ENCODE data around the gene TCTN1.
"Not testable (repeated sequence)": the region's sequence is repeated elsewhere in the genome, so short reads cannot be mapped to it uniquely, and the experiment has no call there.

The TCTN1 gene

DNA sequence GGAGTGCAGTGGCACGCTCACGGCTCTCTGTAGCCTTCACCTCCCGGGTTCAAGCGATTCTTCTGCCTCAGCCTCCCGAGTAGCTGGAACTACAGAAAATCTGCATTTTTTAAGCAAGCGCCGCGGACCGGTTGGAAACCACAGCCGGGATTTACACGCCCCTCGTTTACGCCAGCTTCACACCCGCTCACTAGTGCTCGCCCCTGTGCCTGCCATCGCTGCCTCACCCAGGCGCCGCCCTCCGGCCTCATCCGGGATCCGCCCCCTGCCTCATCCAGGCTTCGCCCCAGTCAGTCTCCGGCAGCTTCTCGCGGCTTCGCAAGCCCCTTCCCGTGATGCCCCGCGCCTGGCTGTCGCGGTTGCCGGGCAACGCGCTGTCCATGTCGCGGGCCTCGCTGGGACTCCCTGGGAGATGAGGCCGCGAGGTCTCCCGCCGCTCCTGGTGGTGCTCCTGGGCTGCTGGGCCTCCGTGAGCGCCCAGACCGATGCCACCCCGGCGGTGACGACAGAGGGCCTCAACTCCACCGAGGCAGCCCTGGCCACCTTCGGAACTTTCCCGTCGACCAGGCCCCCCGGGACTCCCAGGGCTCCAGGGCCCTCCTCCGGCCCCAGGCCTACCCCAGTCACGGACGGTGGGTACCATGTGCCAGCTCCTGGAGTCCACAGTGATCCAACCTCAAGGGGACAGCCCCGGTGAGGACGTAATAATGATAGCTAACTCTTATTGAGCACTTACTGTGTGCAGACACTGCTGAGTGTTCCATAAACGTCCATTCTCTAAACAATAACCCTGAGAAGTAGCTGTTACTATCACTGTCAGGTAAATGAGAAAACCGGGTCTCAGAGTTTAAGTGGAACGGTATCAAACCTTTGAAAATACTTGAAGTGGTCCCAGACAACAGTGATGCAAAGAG lies at the start of gene TCTN1:
Gene TCTN1, plus strand, starts transcription at position 359 of the 914 bp plus-strand sequence. Its CDS starts 54 bp downstream, at position 413.
- peak within 1 kb of the TSS; percentile 76 for H3K4me3 ChIP-seq (ENCODE audit: low read depth, low read length)
- no peak for TF ChIP-seq CTCF (IDR thresholded peaks at IDR 0.05; ENCODE audit: insufficient read depth, low read depth, low read length, missing control alignments)
- DNase-seq (ENCODE audit: low read depth): peak; percentile 97

- H3K4me3 ChIP-seq (ENCODE audit: low read depth, low read length): no peak overlapping the region
- TF ChIP-seq CTCF (IDR thresholded peaks at IDR 0.05; ENCODE audit: insufficient read depth, low read depth, low read length, missing control alignments): no peak
- no peak for DNase-seq (ENCODE audit: low read depth)
Measured at GRCh38 chr12:110564471-110564991, 49.4 kb upstream of the TCTN1 start.

- no peak overlapping the region for H3K4me3 ChIP-seq (ENCODE audit: low read depth, low read length)
- no peak for DNase-seq (ENCODE audit: low read depth)
- TF ChIP-seq CTCF (IDR thresholded peaks at IDR 0.05; ENCODE audit: insufficient read depth, low read depth, low read length, missing control alignments): no peak
Measured at GRCh38 chr12:110565894-110566871, 47.7 kb upstream of the TCTN1 start.

DNA sequence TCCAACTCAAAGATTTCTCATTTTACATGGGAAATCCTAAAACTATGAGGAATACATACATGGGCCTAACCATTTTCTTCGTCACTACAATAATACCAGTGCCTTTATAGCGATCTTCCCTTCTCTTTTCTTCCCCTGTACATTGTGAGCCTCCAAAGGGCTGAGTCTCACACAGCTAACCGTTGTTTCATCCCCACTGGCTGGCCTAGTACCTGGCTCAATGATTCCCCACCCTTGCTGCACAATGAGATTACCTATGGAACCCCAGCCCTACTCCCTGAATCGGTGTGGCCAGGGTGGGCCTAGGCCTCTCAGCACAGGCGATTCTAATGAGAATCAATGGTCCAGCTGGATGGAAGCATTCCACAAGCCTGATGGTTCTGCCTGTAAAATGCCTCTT lies 46.9 kb upstream of the TCTN1 start:
- TF ChIP-seq CTCF (IDR thresholded peaks at IDR 0.05; ENCODE audit: insufficient read depth, low read depth, low read length, missing control alignments): no peak
- DNase-seq (ENCODE audit: low read depth): no peak
- no peak overlapping the region for H3K4me3 ChIP-seq (ENCODE audit: low read depth, low read length)

DNA sequence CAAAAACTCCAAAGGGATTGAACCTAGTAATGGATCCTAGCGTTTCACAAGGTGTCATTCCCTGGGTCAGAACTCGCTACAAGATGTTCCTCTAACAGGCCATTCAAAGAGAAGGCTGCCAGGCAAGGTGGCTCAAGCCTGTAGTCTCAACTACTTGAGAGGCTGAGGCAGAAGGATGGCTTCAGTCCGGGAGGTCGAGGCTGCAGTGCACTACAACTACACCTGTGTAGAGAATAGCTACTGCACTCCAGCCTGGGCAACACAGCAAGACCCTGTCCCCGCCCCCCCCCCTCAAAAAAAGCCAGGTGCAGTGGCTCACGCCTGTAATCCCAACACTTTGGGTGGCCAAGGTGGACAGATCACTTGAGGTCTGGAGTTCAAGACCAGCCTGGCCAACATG lies 45.2 kb upstream of the TCTN1 start:
- no peak overlapping the region for H3K4me3 ChIP-seq (ENCODE audit: low read depth, low read length)
- no peak for TF ChIP-seq CTCF (IDR thresholded peaks at IDR 0.05; ENCODE audit: insufficient read depth, low read depth, low read length, missing control alignments)
- DNase-seq (ENCODE audit: low read depth): no peak

DNA sequence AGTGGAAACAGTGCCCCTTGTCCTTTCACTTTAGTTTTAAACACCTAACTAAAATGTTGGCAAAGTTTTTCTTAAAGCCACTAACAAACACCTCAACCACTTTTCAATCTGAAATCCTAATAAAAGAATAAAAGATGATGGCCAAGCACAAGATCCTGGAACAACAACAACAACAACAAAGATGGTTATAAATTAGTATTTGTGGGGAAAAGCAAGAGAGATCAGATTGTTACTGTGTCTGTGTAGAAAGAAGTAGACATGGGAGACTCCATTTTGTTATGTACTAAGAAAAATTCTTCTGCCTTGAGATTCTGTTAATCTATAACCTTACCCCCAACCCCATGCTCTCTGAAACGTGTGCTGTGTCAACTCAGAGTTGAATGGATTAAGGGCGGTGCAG lies 44.1 kb upstream of the TCTN1 start:
- H3K4me3 ChIP-seq (ENCODE audit: low read depth, low read length); DNase-seq (ENCODE audit: low read depth): not testable (repeated sequence)

DNA sequence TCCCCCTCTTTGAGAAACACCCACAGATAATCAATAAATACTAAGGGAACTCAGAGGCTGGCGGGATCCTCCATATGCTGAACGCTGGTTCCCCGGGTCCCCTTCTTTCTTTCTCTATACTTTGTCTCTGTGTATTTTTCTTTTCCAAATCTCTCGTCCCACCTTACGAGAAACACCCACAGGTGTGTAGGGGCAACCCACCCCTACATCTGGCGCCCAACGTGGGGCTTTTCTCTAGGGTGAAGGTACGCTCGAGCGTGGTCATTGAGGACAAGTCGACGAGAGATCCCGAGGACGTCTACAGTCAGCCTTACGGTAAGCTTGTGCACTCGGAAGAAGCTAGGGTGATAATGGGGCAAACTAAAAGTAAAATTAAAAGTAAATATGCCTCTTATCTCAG lies 43.1 kb upstream of the TCTN1 start:
- DNase-seq (ENCODE audit: low read depth); H3K4me3 ChIP-seq (ENCODE audit: low read depth, low read length): not testable (repeated sequence)
